ENCODE results near the gene SUN5.

SUN5 gene

DNA sequence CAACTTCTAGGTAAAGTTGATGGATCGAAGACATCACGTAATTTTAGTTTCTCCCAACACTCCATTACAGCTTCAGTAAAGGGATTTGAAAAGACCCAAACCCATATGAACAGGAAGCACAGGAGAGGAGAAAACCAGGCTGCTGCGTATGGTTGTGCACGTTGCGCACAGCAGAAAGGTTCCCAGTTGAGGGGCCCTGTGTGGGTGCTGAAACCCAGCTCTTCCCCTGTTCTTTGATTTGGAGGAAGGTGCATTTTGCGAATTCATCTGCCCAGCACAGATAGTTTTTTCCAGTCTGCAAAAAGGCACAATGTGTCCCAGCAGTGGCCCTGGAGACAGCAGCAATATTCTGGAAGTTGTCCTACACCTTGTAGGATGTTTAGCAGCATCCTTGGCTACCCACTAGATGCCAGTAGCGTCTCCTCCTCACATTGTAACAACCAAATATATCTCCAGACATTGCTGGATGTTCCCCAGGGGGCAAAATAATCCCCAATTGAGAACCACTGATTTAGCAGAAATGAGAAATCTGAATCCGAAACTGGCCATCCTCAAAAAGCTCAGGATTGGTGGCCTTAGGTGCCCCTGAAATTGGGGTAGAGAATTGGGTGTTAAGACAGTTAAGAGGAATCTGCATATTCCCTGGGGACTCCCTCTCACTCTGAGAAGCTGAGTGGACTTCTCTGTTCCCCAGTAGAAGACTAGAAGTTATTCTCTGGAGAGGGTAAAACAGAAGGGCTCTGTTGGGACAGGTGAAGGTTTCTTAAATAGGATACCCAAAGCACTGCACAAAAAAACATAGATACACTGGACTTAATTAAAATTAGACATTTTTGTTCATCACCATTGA is 12.2 kb downstream of the SUN5 start:
- peak in 1 of 2 experiments; percentile 29 for DNase-seq (ENCODE audit: low read depth in 1 of 2, low spot score in 1 of 2)
- TF ChIP-seq JUND (IDR thresholded peaks at IDR 0.05; ENCODE audit: low read depth), result no peak
- in situ Hi-C loops (cut with HindIII; ENCODE audit: low pct_unique_long_range_greater_than_20kb, low sequenced_read_pairs), result no loop called here

DNA sequence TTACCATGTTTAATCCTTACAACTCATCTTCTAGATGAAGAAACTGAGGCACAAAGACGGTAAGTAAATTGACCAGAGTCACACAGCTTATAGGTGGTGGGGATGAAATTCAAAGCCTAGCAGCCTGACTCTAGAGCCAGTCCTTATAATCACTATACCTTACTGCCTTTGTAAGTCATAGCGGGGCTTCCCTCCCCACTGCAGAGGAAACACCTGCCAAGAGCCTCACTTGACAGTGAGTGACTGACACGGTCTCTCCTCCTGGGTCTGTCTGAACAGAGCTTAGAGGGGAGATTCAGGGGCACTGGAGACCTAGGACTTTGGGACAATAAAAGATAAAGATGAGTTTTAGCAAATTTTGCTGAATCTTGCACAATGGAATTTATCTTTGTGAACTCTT is 12.8 kb downstream of the SUN5 start:
- TF ChIP-seq JUND (IDR thresholded peaks at IDR 0.05; ENCODE audit: low read depth), result no peak

DNA sequence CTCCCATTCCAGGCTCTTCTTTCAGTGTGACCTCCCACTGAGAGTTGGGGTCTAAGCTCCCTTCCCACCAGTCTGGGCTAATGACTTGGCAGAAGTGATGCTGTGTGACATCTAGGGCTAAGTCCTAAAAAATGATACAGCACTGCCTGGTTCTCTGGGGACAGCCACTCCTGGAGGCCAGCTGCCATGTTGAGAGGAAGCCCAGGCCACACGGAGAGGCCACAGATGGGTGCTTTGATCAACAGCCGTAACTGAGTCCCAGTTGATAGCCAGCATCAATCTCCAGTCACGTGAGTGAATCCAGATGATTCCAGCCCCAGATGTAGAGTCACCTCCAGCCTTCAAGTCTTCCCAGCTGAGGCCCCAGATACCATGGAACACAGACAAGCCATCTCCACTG is 13.8 kb downstream of the SUN5 start:
- in situ Hi-C loops (cut with HindIII; ENCODE audit: low pct_unique_long_range_greater_than_20kb, low sequenced_read_pairs), result no loop called here
- TF ChIP-seq JUND (IDR thresholded peaks at IDR 0.05; ENCODE audit: low read depth), result no peak
- DNase-seq (ENCODE audit: low read depth in 1 of 2, low spot score in 1 of 2), result no peak

More for the DNA sequence above, 12.8 kb downstream of the SUN5 start:
- in situ Hi-C loops (cut with HindIII; ENCODE audit: low pct_unique_long_range_greater_than_20kb, low sequenced_read_pairs), result no loop called here
- DNase-seq (ENCODE audit: low read depth in 1 of 2, low spot score in 1 of 2), result no peak

DNA sequence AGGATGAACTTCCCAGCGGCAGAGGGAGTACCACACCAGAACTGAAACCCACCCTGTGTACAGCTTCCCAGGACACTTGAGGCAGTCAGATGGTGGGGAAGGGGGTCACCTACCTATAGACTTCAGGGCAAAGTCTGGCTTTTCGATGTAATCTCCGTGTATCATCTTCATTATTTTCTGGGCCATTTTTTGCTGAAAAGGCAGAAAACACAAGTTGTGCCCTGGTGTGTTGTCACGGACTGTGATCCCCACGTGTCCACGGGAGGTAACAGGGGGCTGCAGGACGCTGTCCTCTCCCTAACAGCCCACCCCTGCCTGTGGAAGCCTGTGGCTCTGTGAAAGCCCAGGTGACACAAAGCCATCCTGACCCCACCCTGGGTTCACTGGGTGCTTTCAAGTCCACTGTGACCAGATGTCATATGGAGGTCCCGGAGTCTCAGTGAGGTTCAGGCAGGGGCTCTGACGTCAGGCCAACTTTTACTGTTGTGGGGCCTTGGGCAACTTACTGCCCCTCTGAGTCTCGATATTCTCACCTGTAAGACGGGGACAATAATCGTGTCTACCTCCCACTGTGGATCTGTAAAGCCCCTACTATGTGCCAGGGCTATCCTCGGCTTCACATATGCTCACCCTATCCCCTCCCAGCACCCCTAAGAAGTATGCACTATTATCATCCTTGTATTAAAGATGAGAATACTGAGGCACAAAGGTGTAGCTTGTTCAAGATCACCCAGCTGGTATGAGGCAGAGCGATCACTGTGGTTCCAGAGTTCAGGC is 14.5 kb downstream of the SUN5 start:
- in situ Hi-C loops (cut with HindIII; ENCODE audit: low pct_unique_long_range_greater_than_20kb, low sequenced_read_pairs), result no loop called here
- DNase-seq (ENCODE audit: low read depth in 1 of 2, low spot score in 1 of 2), result no peak
- TF ChIP-seq JUND (IDR thresholded peaks at IDR 0.05; ENCODE audit: low read depth), result no peak

DNA sequence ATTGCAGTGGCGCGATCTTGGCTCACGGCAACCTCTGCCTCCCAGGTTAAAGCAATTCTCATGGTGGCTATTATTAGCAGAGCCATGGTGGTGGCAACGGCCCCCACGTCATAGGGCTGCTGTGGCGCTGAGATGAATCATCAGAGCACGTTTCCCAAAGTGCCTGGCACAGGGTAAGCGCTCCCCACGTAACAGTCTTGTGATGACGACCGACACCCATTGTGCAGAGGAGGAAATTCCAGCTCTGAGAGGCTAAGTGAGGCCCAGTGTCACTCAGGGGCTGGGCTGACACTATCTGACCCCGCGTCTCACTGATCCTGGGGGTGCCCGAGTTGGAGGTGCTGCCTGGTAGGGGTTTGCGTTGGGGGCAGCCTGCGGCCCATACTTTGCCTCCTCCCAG is 16.2 kb downstream of the SUN5 start:
- in situ Hi-C loops (cut with HindIII; ENCODE audit: low pct_unique_long_range_greater_than_20kb, low sequenced_read_pairs), result no loop called here
- no peak for DNase-seq (ENCODE audit: low read depth in 1 of 2, low spot score in 1 of 2)
- no peak for TF ChIP-seq JUND (IDR thresholded peaks at IDR 0.05; ENCODE audit: low read depth)

DNA sequence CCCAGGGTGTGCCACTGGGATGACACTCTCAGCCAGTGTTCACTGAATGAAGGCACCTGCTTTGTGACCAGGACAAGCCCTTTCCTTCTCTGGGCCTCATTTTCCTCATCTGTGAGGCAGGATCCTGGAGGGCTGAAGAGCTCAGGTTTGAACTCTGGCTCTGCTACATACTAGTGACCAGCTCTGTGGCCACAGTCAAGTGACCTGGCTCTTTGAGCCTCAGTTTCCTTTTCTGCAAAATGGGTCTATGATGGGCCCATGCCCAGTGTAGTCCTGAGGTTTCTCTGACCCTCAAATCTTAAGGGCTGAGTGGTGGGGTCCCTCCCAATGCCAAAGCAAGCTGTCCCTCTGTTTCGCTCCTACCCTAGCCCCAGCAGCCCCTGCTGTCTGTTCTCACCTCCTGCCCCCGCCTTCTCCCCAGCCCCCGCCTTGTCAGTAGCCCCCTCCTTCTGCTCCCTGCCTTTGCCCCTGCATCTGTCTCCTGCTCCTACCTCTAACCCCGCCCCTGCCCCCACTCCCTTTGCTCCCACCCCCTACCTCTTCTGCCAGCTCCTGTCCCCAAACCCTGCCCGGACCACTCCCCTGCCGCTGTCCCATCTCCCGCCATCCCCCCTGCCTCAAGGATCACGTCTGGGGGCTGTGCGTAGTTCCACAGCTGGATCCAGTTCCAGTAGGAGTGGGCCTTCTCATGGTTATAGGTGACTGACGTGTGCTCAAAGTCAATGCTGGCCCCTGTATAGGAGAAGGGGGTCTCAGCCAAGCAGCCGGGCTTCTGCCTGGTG is 17.0 kb downstream of the SUN5 start:
- in situ Hi-C loops (cut with HindIII; ENCODE audit: low pct_unique_long_range_greater_than_20kb, low sequenced_read_pairs), result no loop called here
- DNase-seq (ENCODE audit: low read depth in 1 of 2, low spot score in 1 of 2), result no peak
- no peak for TF ChIP-seq JUND (IDR thresholded peaks at IDR 0.05; ENCODE audit: low read depth)

DNA sequence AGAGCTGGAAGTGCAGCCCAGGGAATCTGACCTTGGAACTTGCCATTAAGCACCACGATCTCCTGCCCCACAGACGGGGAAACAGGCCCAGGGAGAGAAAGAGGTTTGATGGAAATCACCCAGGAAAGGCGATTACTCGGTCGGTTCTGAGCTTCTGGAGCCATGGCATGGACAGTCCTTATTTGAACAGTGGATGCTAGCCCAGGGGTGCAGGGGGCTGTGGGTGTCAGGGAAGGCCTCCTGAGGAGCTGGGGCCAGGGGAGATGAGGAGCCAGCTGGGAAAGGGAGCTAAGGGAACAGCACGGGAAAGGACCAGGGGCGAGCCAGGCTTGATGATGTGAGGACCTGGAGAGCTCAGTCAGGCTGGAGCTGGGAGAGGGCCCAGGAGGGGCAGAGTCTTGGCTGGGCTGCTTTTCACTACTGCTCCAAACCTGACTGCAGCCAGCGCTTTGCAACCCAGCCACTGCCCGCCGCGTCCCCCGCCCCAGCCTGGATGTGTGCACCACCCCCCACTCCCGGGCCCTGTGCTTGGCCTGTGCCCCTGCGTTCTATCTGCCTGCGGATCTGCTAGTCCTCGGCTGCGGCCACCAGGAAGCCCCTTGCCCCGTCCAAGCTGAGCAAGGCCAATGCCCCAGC is 17.8 kb downstream of the SUN5 start:
- in situ Hi-C loops (cut with HindIII; ENCODE audit: low pct_unique_long_range_greater_than_20kb, low sequenced_read_pairs), result no loop called here

DNA sequence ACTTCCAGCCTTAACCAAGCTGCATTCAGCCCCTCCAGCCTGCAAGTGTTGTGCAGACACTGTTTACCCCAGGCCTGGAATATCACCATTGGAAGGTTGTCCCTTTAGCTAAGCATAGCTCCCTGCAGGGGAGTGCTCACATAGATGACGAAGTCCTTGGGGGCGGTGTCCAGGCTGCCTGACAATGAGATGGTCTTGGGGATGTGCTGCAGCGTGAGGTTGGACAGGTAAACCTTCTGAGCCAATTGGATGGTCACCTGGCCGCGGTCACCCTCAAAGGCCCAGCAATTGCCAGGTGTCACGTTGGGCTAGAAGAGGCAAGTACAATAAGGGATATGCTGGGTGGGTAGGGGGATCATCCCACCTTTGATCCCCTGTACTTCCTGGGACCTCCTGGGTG is 18.6 kb downstream of the SUN5 start:
- in situ Hi-C loops (cut with HindIII; ENCODE audit: low pct_unique_long_range_greater_than_20kb, low sequenced_read_pairs), result no loop called here
- no peak for TF ChIP-seq JUND (IDR thresholded peaks at IDR 0.05; ENCODE audit: low read depth)
- DNase-seq (ENCODE audit: low read depth in 1 of 2, low spot score in 1 of 2), result no peak

More for the DNA sequence above, 17.8 kb downstream of the SUN5 start:
- TF ChIP-seq JUND (IDR thresholded peaks at IDR 0.05; ENCODE audit: low read depth), result no peak
- DNase-seq (ENCODE audit: low read depth in 1 of 2, low spot score in 1 of 2), result no peak

DNA sequence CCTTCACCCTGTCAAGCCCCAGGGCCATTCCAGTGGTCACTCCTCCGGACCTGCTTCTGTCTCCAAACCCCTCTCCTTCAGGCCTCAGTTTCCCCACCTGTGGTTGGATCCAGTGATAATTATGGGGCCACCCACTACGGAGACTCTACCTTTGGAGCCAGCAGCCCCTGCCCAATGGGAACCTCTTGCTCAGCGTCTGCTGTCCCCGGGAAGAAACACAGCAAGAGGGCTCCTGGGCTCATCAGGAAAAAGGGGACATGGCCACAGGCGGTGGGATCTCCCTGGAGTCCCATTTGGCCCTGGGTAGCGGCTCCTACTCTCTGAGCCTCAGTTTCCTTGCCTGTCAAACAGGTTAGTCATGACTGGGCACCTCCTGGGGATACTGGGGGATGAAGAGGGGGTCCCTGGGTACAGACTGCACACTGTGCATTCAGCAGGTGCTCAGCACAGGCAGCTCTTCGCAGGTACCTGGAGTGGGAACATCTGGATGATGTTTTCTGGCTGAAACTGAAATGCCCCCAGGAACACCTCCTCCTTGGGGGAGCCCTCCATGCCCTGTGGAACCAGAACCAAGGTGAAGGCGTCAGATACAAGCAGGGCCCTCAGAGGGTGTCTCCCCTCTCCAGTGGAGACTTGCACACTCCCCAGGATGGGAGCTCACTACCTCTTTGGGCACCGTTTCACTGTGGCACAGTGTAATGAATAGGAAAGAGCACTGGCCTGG is 19.4 kb downstream of the SUN5 start:
- no peak for TF ChIP-seq JUND (IDR thresholded peaks at IDR 0.05; ENCODE audit: low read depth)
- in situ Hi-C loops (cut with HindIII; ENCODE audit: low pct_unique_long_range_greater_than_20kb, low sequenced_read_pairs), result no loop called here
- no peak for DNase-seq (ENCODE audit: low read depth in 1 of 2, low spot score in 1 of 2)

DNA sequence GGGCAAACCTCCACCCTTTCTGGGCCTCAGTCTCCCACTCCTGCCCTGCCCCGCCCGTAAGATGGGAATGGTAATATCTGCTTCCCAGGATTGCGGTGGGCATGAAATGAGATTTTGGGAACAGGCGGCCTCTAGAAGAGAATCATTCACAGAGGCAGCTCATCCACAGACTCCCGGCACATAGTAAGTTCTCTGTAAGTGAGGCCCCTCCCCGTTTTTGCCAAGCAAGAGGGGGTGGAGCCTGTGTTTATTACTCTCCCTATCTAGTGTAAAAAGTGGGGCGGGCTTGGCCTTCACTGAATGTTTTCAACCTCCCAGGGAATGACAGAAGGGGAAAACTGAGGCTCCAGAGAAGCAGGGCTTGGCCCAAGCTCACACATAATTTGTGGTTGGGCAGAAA is 20.0 kb downstream of the SUN5 start:
- no peak for TF ChIP-seq JUND (IDR thresholded peaks at IDR 0.05; ENCODE audit: low read depth)
- DNase-seq (ENCODE audit: low read depth in 1 of 2, low spot score in 1 of 2), result no peak
- in situ Hi-C loops (cut with HindIII; ENCODE audit: low pct_unique_long_range_greater_than_20kb, low sequenced_read_pairs), result no loop called here

DNA sequence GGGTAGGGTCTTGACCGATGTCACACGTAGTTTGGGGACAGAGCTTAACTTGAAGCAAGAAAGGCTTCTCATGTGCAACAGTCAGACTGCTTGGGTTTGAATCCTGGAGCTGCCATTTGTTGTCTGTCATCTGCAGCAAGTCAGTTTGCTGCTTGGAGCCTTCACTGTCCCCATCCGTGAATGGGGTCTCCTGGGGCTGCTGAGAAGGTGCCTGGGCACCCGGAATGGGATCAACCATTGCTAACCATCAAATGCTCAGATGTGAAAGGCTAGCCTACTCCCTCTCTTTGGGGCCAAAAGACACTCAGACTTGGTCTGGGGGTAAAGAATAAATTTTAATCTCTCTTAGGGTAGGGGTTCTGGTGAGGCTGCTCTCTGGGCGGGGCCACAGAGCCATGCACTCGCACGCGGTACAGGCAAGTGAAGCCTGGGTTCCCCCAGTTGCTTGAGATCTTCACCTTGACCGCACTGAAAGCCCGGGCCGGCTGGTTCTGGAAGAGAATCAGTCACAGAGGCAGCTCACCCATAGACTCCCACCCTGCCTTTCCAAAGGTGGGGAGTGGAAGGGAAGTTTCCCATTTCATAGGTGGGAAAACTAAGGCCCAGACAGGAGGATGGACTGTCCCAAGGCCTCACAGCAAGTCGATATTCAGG is 20.6 kb downstream of the SUN5 start:
- DNase-seq (ENCODE audit: low read depth in 1 of 2, low spot score in 1 of 2), result no peak
- TF ChIP-seq JUND (IDR thresholded peaks at IDR 0.05; ENCODE audit: low read depth), result no peak
- in situ Hi-C loops (cut with HindIII; ENCODE audit: low pct_unique_long_range_greater_than_20kb, low sequenced_read_pairs), result no loop called here

All from T47D (cell line).